Omental fat pad (tissue), 4 donors: Measurements from ENCODE around the gene KCNS3. TPM values are rescaled to one million over a fixed set of nuclear protein-coding genes. Genes with fewer than 3 reads are reported as not detected.

ENCODE experiments used
- ATAC-seq: fragments of 150-250 bp; one replicate; pipeline ENCODE4 v1.9.1; 2016; ENCODE audit warnings: mild to moderate bottlenecking, moderate library complexity; ENCODE audit not compliant: low FRiP score
- DNase-seq: peaks from one replicate; pipeline ENCODE4 v3.0.0-alpha.2; 2019; ENCODE audit warnings: low spot score
- CTCF ChIP-seq, 3 donors: fragments of 450-650 bp; IDR thresholded peaks; one replicate each; pipeline ENCODE4 v1.5.1; 2016 to 2017; ENCODE audit warnings: antibody characterized with exemption in 3 of 3, mild to moderate bottlenecking in 3 of 3, moderate library complexity in 2 of 3
- total RNA-seq, 4 donors: library from RNA; depleted of rRNA; stranded (reverse); fragments of >200 nt; gene quantifications; one replicate each; pipeline ENCODE4 v1.1.0, GENCODE V29; 2016

KCNS3 gene
- total RNA-seq, 4 donors from 2014 or later = 4.8 to 17.8 (median 9.5) TPM

GRCh38 chr2:17981936-17982335, 103.5 kb downstream of the KCNS3 start:
- no peak for TF ChIP-seq CTCF (IDR thresholded peaks at IDR 0.05)
- DNase-seq (no peak), ATAC-seq (no peak)

Other genes with a start within 250 kb of the KCNS3 start
- 10 to 100 TPM in 3 of 4 donors, 1 to 10 TPM in 1; 8.9 to 18.6 (median 12.0) TPM for gene SMC6, start 124.9 kb upstream of the KCNS3 start, total RNA-seq
- gene GEN1, start 124.5 kb upstream of the KCNS3 start, total RNA-seq = 1 to 10 TPM; 2.3 to 8.8 (median 6.7) TPM
- not detected for gene MSGN1, start 62.2 kb upstream of the KCNS3 start, total RNA-seq